ENCODE results near the gene ITGA11. TPM values are rescaled to one million over a fixed set of nuclear protein-coding genes. Genes with fewer than 3 reads are reported as not detected.

The ITGA11 gene
- total RNA-seq, 1 donor from 2014 or later: 2.3 TPM

- intact Hi-C loops (cut with micrococcal nuclease): no loop called here
- Mint-ChIP-seq H3K36me3 (ENCODE audit: low read depth) (peaks cover 54% of the 10 kb centered on the region), H3K4me3 (ENCODE audit: low read depth) (no peak overlapping the region), H3K4me1 (ENCODE audit: low read depth) (peaks cover 45% of the 10 kb centered on the region), H3K27me3 (ENCODE audit: low read depth) (no peaks in the 10 kb centered on the region), H3K9me3 (peaks cover 4% of the 10 kb centered on the region), H3K27ac (no peak overlapping the region)
- DNase-seq (ENCODE audit: low spot score): no peak
Measured at GRCh38 chr15:68285259-68285980, 146.5 kb downstream of the ITGA11 start.

DNA sequence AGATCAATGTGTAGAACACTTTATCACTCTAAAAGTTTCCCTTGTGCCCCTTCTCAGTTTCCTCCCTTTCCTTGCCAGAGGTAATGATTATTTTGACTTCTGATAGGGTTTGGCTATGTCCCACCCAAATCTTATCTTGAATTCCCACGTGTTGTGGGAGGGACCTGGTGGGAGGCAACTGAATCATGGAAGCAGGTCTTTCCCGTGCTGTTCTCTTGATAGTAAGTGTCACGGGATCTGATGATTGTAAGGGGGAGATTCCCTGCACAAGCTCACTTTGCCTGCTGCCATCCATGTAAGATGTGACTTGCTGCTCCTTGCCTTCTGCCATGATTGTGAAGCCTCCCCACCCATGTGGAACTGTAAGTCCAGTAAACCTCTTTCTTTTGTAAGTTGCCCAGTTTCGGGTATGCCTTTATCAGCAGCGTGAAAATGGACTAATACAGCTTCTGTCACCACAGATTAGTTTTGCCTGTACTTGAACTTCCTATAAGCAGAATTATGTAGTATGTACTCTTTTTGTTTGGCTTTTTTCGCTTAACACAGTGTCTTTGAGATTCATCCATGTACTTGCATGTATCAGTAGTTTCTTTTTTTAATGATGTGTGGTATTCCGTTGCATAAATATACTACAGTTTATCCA lies 147.2 kb downstream of the ITGA11 start:
- no peaks in the 10 kb centered on the region for H3K27me3 Mint-ChIP-seq (ENCODE audit: low read depth)
- no peak overlapping the region for H3K4me3 Mint-ChIP-seq (ENCODE audit: low read depth)
- no peak overlapping the region for H3K27ac Mint-ChIP-seq
- peaks cover 54% of the 10 kb centered on the region for H3K36me3 Mint-ChIP-seq (ENCODE audit: low read depth)
- H3K9me3 Mint-ChIP-seq: peaks cover 4% of the 10 kb centered on the region
- intact Hi-C loops (cut with micrococcal nuclease): no loop called here
- no peak for DNase-seq (ENCODE audit: low spot score)
- peaks cover 48% of the 10 kb centered on the region for H3K4me1 Mint-ChIP-seq (ENCODE audit: low read depth)

DNA sequence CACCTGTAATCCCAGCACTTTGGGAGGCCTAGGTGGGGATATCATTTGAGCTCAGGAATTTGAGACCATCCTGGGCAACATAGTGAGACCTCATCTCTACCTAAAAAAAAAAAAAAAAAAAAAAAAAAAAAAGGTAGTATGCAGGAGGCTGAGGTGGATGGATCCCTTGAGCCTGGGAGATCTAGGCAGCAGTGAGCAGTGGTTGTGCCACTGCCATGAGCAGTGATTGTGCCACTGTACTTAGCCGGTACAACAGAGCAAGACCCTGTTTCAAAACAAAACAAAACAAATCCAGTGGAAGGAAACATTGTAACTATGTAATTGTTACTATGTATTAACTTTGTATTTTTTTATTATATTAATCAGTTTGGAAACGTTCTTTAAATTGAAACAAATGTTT lies 148.6 kb downstream of the ITGA11 start:
- H3K27me3 Mint-ChIP-seq (ENCODE audit: low read depth): no peaks in the 10 kb centered on the region
- H3K36me3 Mint-ChIP-seq (ENCODE audit: low read depth): peaks cover 61% of the 10 kb centered on the region
- H3K4me3 Mint-ChIP-seq (ENCODE audit: low read depth): no peak overlapping the region
- intact Hi-C loops (cut with micrococcal nuclease): no loop called here
- H3K27ac Mint-ChIP-seq: no peak overlapping the region
- H3K9me3 Mint-ChIP-seq: peaks cover 4% of the 10 kb centered on the region
- peaks cover 46% of the 10 kb centered on the region for H3K4me1 Mint-ChIP-seq (ENCODE audit: low read depth)
- no peak for DNase-seq (ENCODE audit: low spot score)

DNA sequence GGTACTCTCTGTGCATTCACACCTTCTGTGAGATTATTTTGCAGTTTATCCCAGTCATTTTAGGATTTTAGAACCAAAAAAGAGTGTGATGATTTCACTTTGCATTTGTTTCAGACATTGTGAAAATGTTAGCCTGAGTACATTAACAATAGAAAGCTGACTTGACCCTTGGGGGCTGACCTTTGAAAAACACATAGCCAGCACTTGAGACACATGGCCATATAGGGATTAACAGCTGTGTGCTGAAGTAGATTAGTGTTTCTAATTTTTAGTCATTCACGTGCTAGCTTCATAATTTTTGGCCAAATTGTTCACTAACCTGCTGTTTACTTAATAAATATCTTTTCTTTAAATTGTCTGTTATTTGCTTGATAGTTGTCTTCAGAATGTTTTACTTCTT lies 151.0 kb downstream of the ITGA11 start:
- peaks cover 4% of the 10 kb centered on the region for H3K9me3 Mint-ChIP-seq
- DNase-seq (ENCODE audit: low spot score): no peak
- H3K27me3 Mint-ChIP-seq (ENCODE audit: low read depth): no peaks in the 10 kb centered on the region
- intact Hi-C loops (cut with micrococcal nuclease): no loop called here
- H3K36me3 Mint-ChIP-seq (ENCODE audit: low read depth): peaks cover 46% of the 10 kb centered on the region
- peak overlapping the region; percentile 9 for H3K4me3 Mint-ChIP-seq (ENCODE audit: low read depth)
- peaks cover 42% of the 10 kb centered on the region for H3K4me1 Mint-ChIP-seq (ENCODE audit: low read depth)
- no peak overlapping the region for H3K27ac Mint-ChIP-seq

- no peak for DNase-seq (ENCODE audit: low spot score)
- Mint-ChIP-seq H3K27ac (peak overlapping the region; percentile 38), H3K27me3 (ENCODE audit: low read depth) (no peaks in the 10 kb centered on the region), H3K4me1 (ENCODE audit: low read depth) (peaks cover 36% of the 10 kb centered on the region), H3K9me3 (peaks cover 4% of the 10 kb centered on the region), H3K36me3 (ENCODE audit: low read depth) (peaks cover 37% of the 10 kb centered on the region), H3K4me3 (ENCODE audit: low read depth) (peak overlapping the region; percentile 100)
- intact Hi-C loops (cut with micrococcal nuclease): loop anchor here (2.0 to 5.0 kb wide), 5 partner anchors 19 to 542 kb away; partner anchors contain the start of genes ANP32A, CLN6 and PIAS1
Measured at GRCh38 chr15:68279779-68280753, 151.9 kb downstream of the ITGA11 start.

- intact Hi-C loops (cut with micrococcal nuclease): loop anchor here (2.0 to 5.0 kb wide), 5 partner anchors 20 to 544 kb away; partner anchors contain the start of genes ANP32A, CLN6 and PIAS1
- H3K27ac Mint-ChIP-seq: peak overlapping the region; percentile 95
- peak overlapping the region; percentile 100 for H3K4me3 Mint-ChIP-seq (ENCODE audit: low read depth)
- no peaks in the 10 kb centered on the region for H3K27me3 Mint-ChIP-seq (ENCODE audit: low read depth)
- no peaks in the 10 kb centered on the region for H3K9me3 Mint-ChIP-seq
- peaks cover 29% of the 10 kb centered on the region for H3K36me3 Mint-ChIP-seq (ENCODE audit: low read depth)
- H3K4me1 Mint-ChIP-seq (ENCODE audit: low read depth): peaks cover 36% of the 10 kb centered on the region
- no peak for DNase-seq (ENCODE audit: low spot score)
Measured at GRCh38 chr15:68278595-68279405, 153.2 kb downstream of the ITGA11 start.

- intact Hi-C loops (cut with micrococcal nuclease): loop anchor here (2.0 to 5.0 kb wide), 5 partner anchors 21 to 544 kb away; partner anchors contain the start of genes ANP32A, CLN6 and PIAS1
- DNase-seq (ENCODE audit: low spot score): no peak
- H3K4me3 Mint-ChIP-seq (ENCODE audit: low read depth): peak overlapping the region; percentile 100
- H3K9me3 Mint-ChIP-seq: no peaks in the 10 kb centered on the region
- peak overlapping the region; percentile 95 for H3K27ac Mint-ChIP-seq
- H3K36me3 Mint-ChIP-seq (ENCODE audit: low read depth): peaks cover 29% of the 10 kb centered on the region
- no peaks in the 10 kb centered on the region for H3K27me3 Mint-ChIP-seq (ENCODE audit: low read depth)
- H3K4me1 Mint-ChIP-seq (ENCODE audit: low read depth): peaks cover 42% of the 10 kb centered on the region
Measured at GRCh38 chr15:68278345-68278594, 153.7 kb downstream of the ITGA11 start.

DNA sequence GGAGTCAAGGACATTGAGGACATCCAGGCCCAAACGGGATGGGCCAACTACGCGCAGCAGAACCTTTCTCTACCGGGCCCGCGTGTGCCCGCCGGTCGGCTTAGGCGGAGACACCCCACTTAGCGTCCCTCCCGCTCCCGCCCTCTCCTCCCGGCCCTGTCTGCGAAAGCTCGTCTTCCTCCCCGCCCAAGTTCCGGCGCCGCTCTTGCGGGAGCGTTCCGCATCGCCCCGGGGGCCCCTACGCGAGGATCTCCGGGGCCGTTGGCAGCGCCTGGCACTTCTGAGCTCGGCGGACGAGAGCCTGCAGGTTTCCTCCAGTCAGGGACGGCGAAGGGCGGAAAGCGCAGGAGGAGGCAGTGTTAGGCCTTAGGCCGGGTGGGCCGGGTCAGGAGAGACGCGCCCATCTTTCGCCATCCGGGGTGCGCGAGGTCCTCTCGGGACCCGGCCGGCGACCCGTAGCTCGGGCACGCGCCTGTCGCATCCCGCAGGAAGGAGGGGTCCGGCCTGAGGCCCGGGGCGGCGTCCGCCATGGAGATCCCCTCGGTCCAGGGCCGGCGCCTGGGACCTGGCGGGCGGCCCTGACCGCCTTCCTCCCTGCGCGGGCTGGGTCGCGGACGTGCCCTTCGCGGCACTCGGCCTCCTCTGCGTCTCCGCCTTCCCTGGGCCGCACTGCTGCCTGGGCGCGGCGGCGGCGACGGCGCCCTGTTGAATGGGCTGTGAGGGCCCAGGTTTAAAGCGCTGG lies 154.2 kb downstream of the ITGA11 start, which contains the start of gene FEM1B:
Gene FEM1B (plus strand): TSS at position 143 of the 742 bp plus-strand sequence. CDS start 673 bp downstream, outside the sequence.
- Mint-ChIP-seq H3K36me3 (ENCODE audit: low read depth) (peaks cover 29% of the 10 kb centered on the region), H3K4me3 (ENCODE audit: low read depth) (peak within 1 kb of the TSS; percentile 100), H3K4me1 (ENCODE audit: low read depth) (peaks cover 47% of the 10 kb centered on the region), H3K27ac (peak within 1 kb of the TSS; percentile 96), H3K27me3 (ENCODE audit: low read depth) (no peaks in the 10 kb centered on the region), H3K9me3 (no peaks in the 10 kb centered on the region)
- intact Hi-C loops (cut with micrococcal nuclease): loop anchor here (2.0 to 5.0 kb wide), 6 partner anchors 21 to 545 kb away; partner anchors contain the start of genes ANP32A, CLN6, PIAS1 and RNU6-1
- peak; percentile 85 for DNase-seq (ENCODE audit: low spot score)

DNA sequence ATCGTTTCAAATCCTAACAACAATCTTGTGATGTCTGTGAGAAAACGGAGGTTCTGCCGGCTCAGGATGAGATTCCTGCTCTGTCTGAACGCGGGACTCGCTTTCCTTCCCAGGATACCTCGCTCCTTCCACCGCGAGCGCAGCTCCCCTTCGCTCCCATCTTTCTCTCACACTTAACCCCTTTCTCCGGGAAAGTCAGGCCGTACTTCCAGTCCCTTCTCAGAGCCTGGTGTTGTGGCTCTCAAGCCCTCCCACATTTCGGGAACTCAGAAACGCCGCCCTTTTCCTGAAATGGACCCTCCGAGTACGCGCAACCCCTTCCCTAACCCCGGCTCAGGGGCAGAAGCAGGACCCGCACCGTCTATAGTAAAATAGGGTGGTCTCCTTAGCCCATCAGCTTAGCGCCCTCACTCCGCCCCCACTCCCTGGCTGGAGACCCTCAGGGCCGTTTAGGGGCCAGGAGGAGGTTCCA lies 154.8 kb downstream of the ITGA11 start:
- Mint-ChIP-seq H3K4me3 (ENCODE audit: low read depth) (peak overlapping the region; percentile 100), H3K27ac (peak overlapping the region; percentile 96), H3K9me3 (no peaks in the 10 kb centered on the region), H3K27me3 (ENCODE audit: low read depth) (no peaks in the 10 kb centered on the region), H3K4me1 (ENCODE audit: low read depth) (peaks cover 49% of the 10 kb centered on the region), H3K36me3 (ENCODE audit: low read depth) (peaks cover 28% of the 10 kb centered on the region)
- intact Hi-C loops (cut with micrococcal nuclease): loop anchor here (2.0 to 5.0 kb wide), 4 partner anchors 50 to 545 kb away; partner anchors contain the start of genes ANP32A, CLN6, PIAS1 and RNU6-1
- no peak for DNase-seq (ENCODE audit: low spot score)

- peaks cover 4% of the 10 kb centered on the region for H3K27me3 Mint-ChIP-seq (ENCODE audit: low read depth)
- H3K4me1 Mint-ChIP-seq (ENCODE audit: low read depth): peaks cover 44% of the 10 kb centered on the region
- peak overlapping the region; percentile 100 for H3K4me3 Mint-ChIP-seq (ENCODE audit: low read depth)
- intact Hi-C loops (cut with micrococcal nuclease): loop anchor here (2.0 to 5.0 kb wide), 4 partner anchors 49 to 546 kb away; partner anchors contain the start of genes ANP32A, CLN6, PIAS1 and RNU6-1
- H3K9me3 Mint-ChIP-seq: no peaks in the 10 kb centered on the region
- peak overlapping the region; percentile 96 for H3K27ac Mint-ChIP-seq
- H3K36me3 Mint-ChIP-seq (ENCODE audit: low read depth): peaks cover 24% of the 10 kb centered on the region
- DNase-seq (ENCODE audit: low spot score): no peak
Measured at GRCh38 chr15:68276668-68277067, 155.3 kb downstream of the ITGA11 start.

DNA sequence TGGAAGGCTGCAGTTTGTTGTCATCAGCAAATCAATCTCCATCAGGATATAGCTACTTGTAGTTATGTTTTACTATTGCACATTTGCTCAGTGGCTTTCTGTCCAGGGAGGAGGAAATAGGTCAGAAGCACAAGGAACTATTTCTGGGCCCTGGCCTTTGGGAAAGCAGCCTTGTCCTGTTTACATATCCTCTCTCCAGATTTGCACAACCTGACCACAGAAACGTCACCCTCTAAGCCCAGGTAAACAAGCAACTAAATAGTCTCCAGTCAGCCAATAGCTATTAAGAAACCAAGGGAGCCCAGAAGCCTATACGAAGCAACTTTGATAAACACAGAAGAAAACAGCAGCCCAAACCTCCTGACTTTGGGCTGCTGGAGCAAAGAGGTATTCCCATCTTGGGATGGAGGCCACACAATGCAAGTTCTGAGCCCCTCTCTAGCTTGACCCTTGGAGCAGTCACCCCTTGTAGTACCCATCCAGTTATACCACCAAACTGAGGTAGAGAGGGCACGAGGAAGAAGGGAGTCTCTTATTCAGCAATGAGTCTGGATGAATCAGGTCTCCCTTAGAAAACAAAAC lies 156.7 kb downstream of the ITGA11 start:
- Mint-ChIP-seq H3K4me3 (ENCODE audit: low read depth) (no peak overlapping the region), H3K36me3 (ENCODE audit: low read depth) (peaks cover 20% of the 10 kb centered on the region), H3K27ac (no peak overlapping the region), H3K4me1 (ENCODE audit: low read depth) (peaks cover 38% of the 10 kb centered on the region), H3K27me3 (ENCODE audit: low read depth) (peaks cover 7% of the 10 kb centered on the region), H3K9me3 (no peaks in the 10 kb centered on the region)
- intact Hi-C loops (cut with micrococcal nuclease): loop anchor here (5.0 kb wide), 3 partner anchors 48 to 547 kb away; partner anchors contain the start of genes ANP32A, CLN6 and PIAS1
- no peak for DNase-seq (ENCODE audit: low spot score)
